Fibroblast of villous mesenchyme (primary cell): Measurements from ENCODE around the gene CNTNAP2. TPM values are rescaled to one million over a fixed set of nuclear protein-coding genes. Genes with fewer than 3 reads are reported as not detected.

ENCODE experiments used
- DNase-seq: peaks from one replicate; pipeline ENCODE4 v3.0.0-alpha.2; 2010; ENCODE audit warnings: low read depth
- H3K4me3 ChIP-seq: 2 replicates; pipeline ENCODE4 v1.5.1; 2011; ENCODE audit warnings: low read depth, mild to moderate bottlenecking, low read length
- CTCF ChIP-seq: IDR thresholded peaks from 2 replicates; pipeline ENCODE4 v1.5.1; 2012; ENCODE audit warnings: low read depth, mild to moderate bottlenecking, low read length; ENCODE audit not compliant: insufficient read depth
- total RNA-seq: library from RNA; depleted of rRNA; stranded (reverse); fragments of >200 nt; gene quantifications from 2 replicates; pipeline ENCODE4 v1.2.3, GENCODE V29; 2012

CNTNAP2 gene
- total RNA-seq, 1 donor, result not detected

- no peak for DNase-seq
- no peak for TF ChIP-seq CTCF
- no peak overlapping the region for H3K4me3 ChIP-seq
These were observed 810.2 kb downstream of the CNTNAP2 start for GRCh38 chr7:146926841-146927240.

- TF ChIP-seq CTCF, result no peak
- no peak overlapping the region for H3K4me3 ChIP-seq
- DNase-seq, result no peak
These were observed 821.2 kb downstream of the CNTNAP2 start for GRCh38 chr7:146937836-146938235.

- H3K4me3 ChIP-seq, result no peak overlapping the region
- TF ChIP-seq CTCF, result no peak
- DNase-seq, result no peak
These were observed 826.9 kb downstream of the CNTNAP2 start for GRCh38 chr7:146943483-146943882.

- TF ChIP-seq CTCF, result no peak
- DNase-seq, result no peak
- no peak overlapping the region for H3K4me3 ChIP-seq
These were observed 832.1 kb downstream of the CNTNAP2 start for GRCh38 chr7:146948703-146949102.

- no peak overlapping the region for H3K4me3 ChIP-seq
- no peak for DNase-seq
- no peak for TF ChIP-seq CTCF
These were observed 839.7 kb downstream of the CNTNAP2 start for GRCh38 chr7:146956321-146956720.

- H3K4me3 ChIP-seq, result no peak overlapping the region
- DNase-seq, result no peak
- TF ChIP-seq CTCF, result no peak
These were observed 840.3 kb downstream of the CNTNAP2 start for GRCh38 chr7:146956853-146957252.

GRCh38 chr7:146960773-146961391 lies 844.3 kb downstream of the CNTNAP2 start:
- DNase-seq, result no peak
- no peak overlapping the region for H3K4me3 ChIP-seq
- no peak for TF ChIP-seq CTCF
